Measurements from ENCODE around the gene POMGNT2. TPM values are rescaled to one million over a fixed set of nuclear protein-coding genes. Genes with fewer than 3 reads are reported as not detected.

POMGNT2 gene
- total and polyA plus RNA-seq, 2 of the 8 experiments (the other 6 are each of a cell fraction or from before 2014, with no cell fraction given) = 13.6 to 35.7 TPM

DNA sequence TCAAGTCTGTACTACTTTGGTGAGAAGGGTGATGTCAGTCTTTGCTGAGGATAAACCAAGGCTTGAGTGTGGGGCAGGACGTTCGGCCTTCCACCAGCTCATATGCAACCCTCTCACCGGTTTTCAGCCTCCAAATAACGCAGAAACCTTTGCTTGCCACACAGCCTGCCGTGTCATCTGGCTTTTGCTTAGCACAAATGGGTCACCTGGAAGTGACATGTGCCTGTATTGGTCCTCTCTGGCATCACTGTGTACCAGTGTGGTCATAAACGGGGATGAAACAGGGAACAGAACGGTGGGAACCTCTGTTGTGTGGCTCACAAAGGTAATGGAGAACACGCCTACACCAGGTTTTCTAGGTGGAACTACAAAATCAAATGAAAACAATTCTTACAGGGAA, 7.1 kb downstream of the POMGNT2 start (continued):
- TF ChIP-seq CHD7 (IDR thresholded peaks at IDR 0.05; ENCODE audit: insufficient replicate concordance, low read length) (no peak), HDAC2 (IDR thresholded peaks at IDR 0.05; ENCODE audit: borderline replicate concordance in 1 of 2, low read depth in 2 of 2, low read length in 2 of 2) (no peak), RBBP5 (IDR thresholded peaks at IDR 0.05; ENCODE audit: borderline replicate concordance, low read depth, low read length) (no peak), YY1 (IDR thresholded peaks at IDR 0.05; ENCODE audit: low read depth, low read length) (no peak), SUZ12 (IDR thresholded peaks at IDR 0.05; ENCODE audit: low read length) (no peak), NANOG (IDR thresholded peaks at IDR 0.05; ENCODE audit: insufficient read depth, low read depth, low read length, poor library complexity, severe bottlenecking) (no peak), TAF7 (optimal IDR thresholded peaks at IDR 0.05; ENCODE audit: borderline replicate concordance, low read depth, low read length) (no peak), JUND (IDR thresholded peaks at IDR 0.05; ENCODE audit: low read length) (no peak), CBX5 (IDR thresholded peaks at IDR 0.05; ENCODE audit: low read depth, low read length) (no peak), SAP30 (IDR thresholded peaks at IDR 0.05; ENCODE audit: insufficient read depth, insufficient replicate concordance, low read length) (no peak), EZH2 (IDR thresholded peaks at IDR 0.05; ENCODE audit: low read depth, low read length, severe bottlenecking) (no peak)
